Neural cell (in vitro differentiated cells): ENCODE results near the gene TSPAN17. TPM values are rescaled to one million over a fixed set of nuclear protein-coding genes. Genes with fewer than 3 reads are reported as not detected.

Experiments used
- H2AFZ ChIP-seq: fragments of 200-600, 300-800 bp; sonication (generic), shearing (Covaris generic); 2 replicates; pipeline ENCODE4 v1.6.0; 2014; ENCODE audit warnings: low read depth, mild to moderate bottlenecking, antibody characterized with exemption, low read length, moderate library complexity
- H3F3A ChIP-seq: fragments of 200-600 bp; shearing (Covaris generic); 2 replicates; pipeline ENCODE4 v1.6.1; 2016; ENCODE audit warnings: mild to moderate bottlenecking, moderate library complexity, mixed read lengths, antibody characterized with exemption, low read length; ENCODE audit not compliant: insufficient read depth, poor library complexity, severe bottlenecking
- H3K27ac ChIP-seq: fragments of 200-600, 300-800 bp; sonication (generic), shearing (Covaris generic); 2 replicates; pipeline ENCODE4 v1.5.1; 2014; ENCODE audit warnings: mild to moderate bottlenecking, low read length, moderate library complexity
- H3K27me3 ChIP-seq: fragments of 300-800, 200-600 bp; sonication (generic), shearing (Covaris generic); 2 replicates; pipeline ENCODE4 v1.6.0; 2014; ENCODE audit warnings: mild to moderate bottlenecking, low read depth, low read length, moderate library complexity; ENCODE audit not compliant: insufficient read depth
- H3K36me3 ChIP-seq: fragments of 300-800, 200-600 bp; sonication (generic), shearing (Covaris generic); 2 replicates; pipeline ENCODE4 v1.5.1; 2014; ENCODE audit warnings: mild to moderate bottlenecking, antibody characterized with exemption, low read length, moderate library complexity; ENCODE audit not compliant: insufficient read depth
- H3K4me2 ChIP-seq: fragments of 300-800, 200-600 bp; sonication (generic), shearing (Covaris generic); 2 replicates; pipeline ENCODE4 v1.6.0; 2014; ENCODE audit warnings: mild to moderate bottlenecking, low read length
- H3K4me3 ChIP-seq: fragments of 300-800, 200-600 bp; sonication (generic), shearing (Covaris generic); 2 replicates; pipeline ENCODE4 v1.5.1; 2014; ENCODE audit warnings: mild to moderate bottlenecking, low read length, moderate library complexity
- H3K79me2 ChIP-seq: fragments of 200-600 bp; shearing (Covaris generic); replicated peaks from 2 replicates; pipeline ENCODE4 v1.6.0; 2014; ENCODE audit warnings: mild to moderate bottlenecking, low read length, moderate library complexity; ENCODE audit not compliant: insufficient read depth
- H3K9ac ChIP-seq: fragments of 300-800, 200-600 bp; sonication (generic), shearing (Covaris generic); 2 replicates; pipeline ENCODE4 v1.6.1; 2016; ENCODE audit warnings: mild to moderate bottlenecking, low read length, mixed read lengths
- H3K9me2 ChIP-seq: fragments of 200-600 bp; shearing (Covaris generic); 2 replicates; pipeline ENCODE4 v1.6.1; 2016; ENCODE audit warnings: mild to moderate bottlenecking, low read length, mixed read lengths; ENCODE audit not compliant: insufficient read depth
- H3K9me3 ChIP-seq: fragments of 200-600, 300-800 bp; sonication (generic), shearing (Covaris generic); 2 replicates; pipeline ENCODE4 v1.6.1; 2016; ENCODE audit warnings: mild to moderate bottlenecking, mixed run types, low read length, moderate library complexity, mixed read lengths
- H4K20me1 ChIP-seq: fragments of 200-600 bp; shearing (Covaris generic); 2 replicates; pipeline ENCODE4 v1.6.1; 2016; ENCODE audit warnings: mild to moderate bottlenecking, mixed run types; ENCODE audit not compliant: insufficient read depth
- EP300 ChIP-seq: fragments of 450-650 bp; conservative IDR thresholded peaks from 2 replicates; pipeline ENCODE4 v1.6.1; 2014; ENCODE audit warnings: antibody characterized with exemption, mild to moderate bottlenecking, moderate library complexity; ENCODE audit not compliant: poor library complexity, severe bottlenecking
- EZH2 ChIP-seq: fragments of 200-600, 300-800 bp; shearing (Covaris generic), sonication (generic); IDR thresholded peaks from 2 replicates; pipeline ENCODE4 v1.6.1; 2014; ENCODE audit warnings: antibody characterized with exemption, low read length, borderline replicate concordance, mild to moderate bottlenecking; ENCODE audit not compliant: insufficient read depth, poor library complexity, severe bottlenecking
- MXI1 ChIP-seq: fragments of 450-650 bp; conservative IDR thresholded peaks from 2 replicates; pipeline ENCODE4 v1.6.1; 2014; ENCODE audit warnings: antibody characterized with exemption, mild to moderate bottlenecking; ENCODE audit not compliant: poor library complexity, severe bottlenecking
- POLR2AphosphoS5 ChIP-seq: IDR thresholded peaks from 2 replicates; pipeline ENCODE4 v1.6.1; 2012
- RAD21 ChIP-seq: fragments of 450-650 bp; conservative IDR thresholded peaks from 2 replicates; pipeline ENCODE4 v1.6.1; 2014; ENCODE audit warnings: antibody characterized with exemption, mild to moderate bottlenecking, moderate library complexity
- SMC3 ChIP-seq: fragments of 450-650 bp; conservative IDR thresholded peaks from 2 replicates; pipeline ENCODE4 v1.6.1; 2014; ENCODE audit warnings: antibody characterized with exemption, mild to moderate bottlenecking, moderate library complexity; ENCODE audit not compliant: poor library complexity
- TAF1 ChIP-seq: IDR thresholded peaks from 2 replicates; pipeline ENCODE4 v1.6.1; 2012; ENCODE audit warnings: low read depth
- polyA plus RNA-seq: library from polyadenylated mRNA; depleted of rRNA; stranded (reverse); fragments of >200 nt; gene quantifications from 2 replicates; pipeline ENCODE4 v1.2.3, GENCODE V29; 2014
- TF ChIP-seq, protein P1 (sequence below): IDR thresholded peaks from 2 replicates; pipeline ENCODE4 v1.6.1; 2012; ENCODE audit warnings: borderline replicate concordance
- TF ChIP-seq, protein P2 (sequence below): fragments of 450-650 bp; IDR thresholded peaks from 2 replicates; pipeline ENCODE4 v1.5.1; 2014; ENCODE audit warnings: antibody characterized with exemption, mild to moderate bottlenecking, moderate library complexity; ENCODE audit not compliant: poor library complexity, severe bottlenecking

TSPAN17 gene
- polyA plus RNA-seq, 1 donor from 2014 or later, result 66.4 TPM

DNA sequence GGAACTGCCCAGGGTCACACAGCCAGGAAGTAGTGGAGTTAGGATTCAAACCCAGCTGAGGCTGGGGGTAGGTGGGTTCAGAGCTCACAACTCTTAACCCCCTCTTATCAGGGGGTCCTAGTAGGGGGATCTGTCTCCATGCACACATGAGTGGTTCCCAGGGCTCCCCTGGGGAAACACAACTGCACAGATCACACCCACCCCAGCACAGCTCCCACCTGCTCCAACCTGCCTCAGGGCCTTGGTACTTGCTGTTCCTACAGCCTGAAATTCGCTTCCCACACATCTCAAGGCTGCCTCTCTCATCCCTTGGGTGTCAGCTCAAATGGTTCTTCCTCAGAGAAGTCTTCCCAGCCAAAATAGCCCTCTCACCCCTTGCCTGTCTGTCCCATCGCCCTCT is 21.8 kb upstream of the TSPAN17 start:
- Histone ChIP-seq H2AFZ (no peak overlapping the region), H3F3A (no peaks in the 10 kb centered on the region), H4K20me1 (no peaks in the 10 kb centered on the region), H3K4me3 (no peak overlapping the region), H3K4me2 (no peak overlapping the region), H3K9me2 (no peaks in the 10 kb centered on the region), H3K27ac (no peak overlapping the region), H3K9ac (no peak overlapping the region), H3K9me3 (no peaks in the 10 kb centered on the region), H3K27me3 (peaks cover 46% of the 10 kb centered on the region), H3K79me2 (no peaks in the 10 kb centered on the region), H3K36me3 (no peaks in the 10 kb centered on the region)
- TF ChIP-seq, protein P1, sequence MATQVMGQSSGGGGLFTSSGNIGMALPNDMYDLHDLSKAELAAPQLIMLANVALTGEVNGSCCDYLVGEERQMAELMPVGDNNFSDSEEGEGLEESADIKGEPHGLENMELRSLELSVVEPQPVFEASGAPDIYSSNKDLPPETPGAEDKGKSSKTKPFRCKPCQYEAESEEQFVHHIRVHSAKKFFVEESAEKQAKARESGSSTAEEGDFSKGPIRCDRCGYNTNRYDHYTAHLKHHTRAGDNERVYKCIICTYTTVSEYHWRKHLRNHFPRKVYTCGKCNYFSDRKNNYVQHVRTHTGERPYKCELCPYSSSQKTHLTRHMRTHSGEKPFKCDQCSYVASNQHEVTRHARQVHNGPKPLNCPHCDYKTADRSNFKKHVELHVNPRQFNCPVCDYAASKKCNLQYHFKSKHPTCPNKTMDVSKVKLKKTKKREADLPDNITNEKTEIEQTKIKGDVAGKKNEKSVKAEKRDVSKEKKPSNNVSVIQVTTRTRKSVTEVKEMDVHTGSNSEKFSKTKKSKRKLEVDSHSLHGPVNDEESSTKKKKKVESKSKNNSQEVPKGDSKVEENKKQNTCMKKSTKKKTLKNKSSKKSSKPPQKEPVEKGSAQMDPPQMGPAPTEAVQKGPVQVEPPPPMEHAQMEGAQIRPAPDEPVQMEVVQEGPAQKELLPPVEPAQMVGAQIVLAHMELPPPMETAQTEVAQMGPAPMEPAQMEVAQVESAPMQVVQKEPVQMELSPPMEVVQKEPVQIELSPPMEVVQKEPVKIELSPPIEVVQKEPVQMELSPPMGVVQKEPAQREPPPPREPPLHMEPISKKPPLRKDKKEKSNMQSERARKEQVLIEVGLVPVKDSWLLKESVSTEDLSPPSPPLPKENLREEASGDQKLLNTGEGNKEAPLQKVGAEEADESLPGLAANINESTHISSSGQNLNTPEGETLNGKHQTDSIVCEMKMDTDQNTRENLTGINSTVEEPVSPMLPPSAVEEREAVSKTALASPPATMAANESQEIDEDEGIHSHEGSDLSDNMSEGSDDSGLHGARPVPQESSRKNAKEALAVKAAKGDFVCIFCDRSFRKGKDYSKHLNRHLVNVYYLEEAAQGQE, result no peak
- TF ChIP-seq TAF1, result no peak
- TF ChIP-seq POLR2AphosphoS5, result no peak
- TF ChIP-seq, protein P2, sequence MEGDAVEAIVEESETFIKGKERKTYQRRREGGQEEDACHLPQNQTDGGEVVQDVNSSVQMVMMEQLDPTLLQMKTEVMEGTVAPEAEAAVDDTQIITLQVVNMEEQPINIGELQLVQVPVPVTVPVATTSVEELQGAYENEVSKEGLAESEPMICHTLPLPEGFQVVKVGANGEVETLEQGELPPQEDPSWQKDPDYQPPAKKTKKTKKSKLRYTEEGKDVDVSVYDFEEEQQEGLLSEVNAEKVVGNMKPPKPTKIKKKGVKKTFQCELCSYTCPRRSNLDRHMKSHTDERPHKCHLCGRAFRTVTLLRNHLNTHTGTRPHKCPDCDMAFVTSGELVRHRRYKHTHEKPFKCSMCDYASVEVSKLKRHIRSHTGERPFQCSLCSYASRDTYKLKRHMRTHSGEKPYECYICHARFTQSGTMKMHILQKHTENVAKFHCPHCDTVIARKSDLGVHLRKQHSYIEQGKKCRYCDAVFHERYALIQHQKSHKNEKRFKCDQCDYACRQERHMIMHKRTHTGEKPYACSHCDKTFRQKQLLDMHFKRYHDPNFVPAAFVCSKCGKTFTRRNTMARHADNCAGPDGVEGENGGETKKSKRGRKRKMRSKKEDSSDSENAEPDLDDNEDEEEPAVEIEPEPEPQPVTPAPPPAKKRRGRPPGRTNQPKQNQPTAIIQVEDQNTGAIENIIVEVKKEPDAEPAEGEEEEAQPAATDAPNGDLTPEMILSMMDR, result no peak
- no peak for TF ChIP-seq RAD21
- no peak for TF ChIP-seq MXI1
- no peak for TF ChIP-seq EZH2
- no peak for TF ChIP-seq SMC3
- TF ChIP-seq EP300, result no peak

DNA sequence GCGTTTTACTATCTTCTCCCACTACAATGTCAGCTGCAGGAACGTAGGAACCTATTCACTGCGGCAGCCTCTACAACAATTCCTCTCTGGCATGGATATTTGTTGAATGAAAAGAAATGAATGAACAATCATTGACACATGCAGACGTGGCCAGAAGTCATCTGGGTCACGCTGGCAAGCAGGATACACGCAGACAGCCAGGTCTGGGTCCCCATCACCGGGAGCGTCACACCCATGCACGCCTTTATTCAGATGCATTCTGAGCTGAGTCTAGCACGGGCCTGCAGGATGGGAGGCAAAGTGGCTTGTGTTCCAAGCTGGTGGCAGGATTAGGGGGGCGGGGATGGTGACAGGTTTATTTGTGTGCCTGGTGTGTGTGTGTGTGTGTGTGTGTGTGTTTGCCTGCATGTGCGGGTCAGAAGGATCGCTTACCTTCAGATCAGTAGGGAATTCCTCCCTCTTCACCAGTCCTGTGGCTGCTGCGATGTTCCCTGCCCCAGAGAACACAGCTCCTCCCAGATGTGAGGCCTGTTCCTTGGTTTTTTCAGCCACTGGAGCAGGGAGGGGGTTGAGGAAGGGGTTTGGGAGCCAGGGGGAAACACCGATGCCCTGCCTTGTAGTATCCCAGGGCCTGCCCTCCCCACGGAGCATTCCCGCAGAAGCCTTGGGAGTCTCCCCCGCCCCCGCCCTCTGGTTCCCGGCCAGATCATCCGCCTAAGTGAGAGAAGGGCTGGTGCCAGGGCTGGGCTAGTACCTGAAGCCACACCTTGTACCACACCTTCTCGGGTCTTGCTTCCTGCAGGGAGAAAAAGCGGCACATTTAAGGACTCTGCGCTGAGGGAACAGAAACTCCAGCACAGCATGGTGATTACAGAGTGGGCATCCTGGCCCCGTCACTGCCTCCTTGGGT is 21.1 kb upstream of the TSPAN17 start:
- H3K4me2 ChIP-seq, result no peak overlapping the region
- H3K27me3 ChIP-seq, result peaks cover 46% of the 10 kb centered on the region
- no peak overlapping the region for H3K4me3 ChIP-seq
- no peak for TF ChIP-seq EP300
- no peak for TF ChIP-seq SMC3
- no peak for TF ChIP-seq TAF1
- no peak for TF ChIP-seq POLR2AphosphoS5
- no peak for TF ChIP-seq RAD21
- TF ChIP-seq MXI1, result no peak
- TF ChIP-seq, protein P2, result no peak
- TF ChIP-seq EZH2, result no peak
- TF ChIP-seq, protein P1, result no peak
- no peaks in the 10 kb centered on the region for H3K36me3 ChIP-seq
- H4K20me1 ChIP-seq, result no peaks in the 10 kb centered on the region
- no peaks in the 10 kb centered on the region for H3K9me2 ChIP-seq
- H3K9ac ChIP-seq, result no peak overlapping the region
- no peaks in the 10 kb centered on the region for H3F3A ChIP-seq
- no peaks in the 10 kb centered on the region for H3K9me3 ChIP-seq
- no peaks in the 10 kb centered on the region for H3K79me2 ChIP-seq
- no peak overlapping the region for H2AFZ ChIP-seq
- H3K27ac ChIP-seq, result no peak overlapping the region
